HUES48 (cell line): Measurements from ENCODE around the gene ZNF407.
A peak's percentile ranks its signal among the peaks of the same experiment; 100 is the strongest.

Experiments used
- H3K27ac ChIP-seq: one replicate; pipeline ENCODE4 v1.7.0; 2013; ENCODE audit warnings: low read depth, low read length, inconsistent platforms
- H3K27me3 ChIP-seq: 2 replicates; pipeline ENCODE4 v1.6.1; 2013; ENCODE audit warnings: mild to moderate bottlenecking, low read length; ENCODE audit not compliant: control insufficient read depth, insufficient read depth
- H3K36me3 ChIP-seq: 2 replicates; pipeline ENCODE4 v1.6.1; 2013; ENCODE audit warnings: low read length; ENCODE audit not compliant: control insufficient read depth, insufficient read depth
- H3K4me1 ChIP-seq: 2 replicates; pipeline ENCODE4 v1.6.1; 2013; ENCODE audit warnings: mild to moderate bottlenecking, low read length; ENCODE audit not compliant: control insufficient read depth, insufficient read depth
- H3K4me3 ChIP-seq: 2 replicates; pipeline ENCODE4 v1.5.1; 2013; ENCODE audit warnings: mild to moderate bottlenecking, low read depth, low read length
- H3K9ac ChIP-seq: 2 replicates; pipeline ENCODE4 v1.6.1; 2013; ENCODE audit warnings: mild to moderate bottlenecking, low read depth, low read length, moderate library complexity
- H3K9me3 ChIP-seq: 2 replicates; pipeline ENCODE4 v1.6.1; 2013; ENCODE audit warnings: low read length; ENCODE audit not compliant: control insufficient read depth, insufficient read depth

The ZNF407 gene

GRCh38 chr18:74857901-74858300 is 260.2 kb downstream of the ZNF407 start:
- H3K4me1 ChIP-seq = peaks cover 13% of the 10 kb centered on the region; the same call in 1 of the 2 replicates
- no peak overlapping the region for H3K4me3 ChIP-seq

GRCh38 chr18:74861154-74861553 is 263.5 kb downstream of the ZNF407 start:
- H3K9me3 ChIP-seq = no peaks in the 10 kb centered on the region
- no peaks in the 10 kb centered on the region for H3K36me3 ChIP-seq
- no peak overlapping the region for H3K9ac ChIP-seq
- H3K4me1 ChIP-seq = 0 out of 2 replicates have a peak, but pooled peaks cover 2% of the 10 kb centered on the region
- no peak overlapping the region for H3K4me3 ChIP-seq
- no peaks in the 10 kb centered on the region for H3K27me3 ChIP-seq
- no peak overlapping the region for H3K27ac ChIP-seq

More at GRCh38 chr18:74857901-74858300, 260.2 kb downstream of the ZNF407 start:
- Histone ChIP-seq H3K9ac (no peak overlapping the region), H3K27me3 (no peaks in the 10 kb centered on the region), H3K36me3 (no peaks in the 10 kb centered on the region), H3K27ac (no peak overlapping the region), H3K9me3 (no peaks in the 10 kb centered on the region)

GRCh38 chr18:74862094-74862493 is 264.4 kb downstream of the ZNF407 start:
- Histone ChIP-seq H3K27me3 (no peaks in the 10 kb centered on the region), H3K4me3 (no peak overlapping the region), H3K27ac (no peak overlapping the region), H3K36me3 (no peaks in the 10 kb centered on the region), H3K4me1 (no peaks in the 10 kb centered on the region), H3K9me3 (no peaks in the 10 kb centered on the region), H3K9ac (no peak overlapping the region)

- Histone ChIP-seq H3K27ac (no peak overlapping the region), H3K9me3 (no peaks in the 10 kb centered on the region), H3K9ac (no peak overlapping the region), H3K36me3 (no peaks in the 10 kb centered on the region), H3K27me3 (no peaks in the 10 kb centered on the region), H3K4me1 (peaks cover 11% of the 10 kb centered on the region), H3K4me3 (no peak overlapping the region)
Measured at GRCh38 chr18:74866577-74866976, 268.9 kb downstream of the ZNF407 start.

GRCh38 chr18:74868461-74868860 is 270.8 kb downstream of the ZNF407 start:
- no peak overlapping the region for H3K27ac ChIP-seq
- peaks cover 15% of the 10 kb centered on the region for H3K4me1 ChIP-seq
- H3K9me3 ChIP-seq = no peaks in the 10 kb centered on the region
- no peaks in the 10 kb centered on the region for H3K27me3 ChIP-seq
- no peak overlapping the region for H3K4me3 ChIP-seq
- H3K9ac ChIP-seq = no peak overlapping the region
- H3K36me3 ChIP-seq = no peaks in the 10 kb centered on the region

- Histone ChIP-seq H3K9ac (no peak overlapping the region), H3K9me3 (no peaks in the 10 kb centered on the region), H3K27me3 (no peaks in the 10 kb centered on the region), H3K4me3 (no peak overlapping the region), H3K27ac (peak overlapping the region; percentile 29), H3K4me1 (peaks cover 27% of the 10 kb centered on the region), H3K36me3 (no peaks in the 10 kb centered on the region)
Measured at GRCh38 chr18:74869904-74870863, 272.5 kb downstream of the ZNF407 start.

GRCh38 chr18:74870950-74871349 is 273.3 kb downstream of the ZNF407 start:
- Histone ChIP-seq H3K9ac (no peak overlapping the region), H3K36me3 (no peaks in the 10 kb centered on the region), H3K4me3 (no peak overlapping the region), H3K4me1 (peaks cover 27% of the 10 kb centered on the region), H3K27me3 (no peaks in the 10 kb centered on the region), H3K9me3 (no peaks in the 10 kb centered on the region), H3K27ac (no peak overlapping the region)

GRCh38 chr18:74873629-74874028 is 276.0 kb downstream of the ZNF407 start:
- no peaks in the 10 kb centered on the region for H3K27me3 ChIP-seq
- no peaks in the 10 kb centered on the region for H3K9me3 ChIP-seq
- H3K27ac ChIP-seq = no peak overlapping the region
- no peak overlapping the region for H3K4me3 ChIP-seq
- H3K9ac ChIP-seq = no peak overlapping the region
- peaks cover 27% of the 10 kb centered on the region for H3K4me1 ChIP-seq
- no peaks in the 10 kb centered on the region for H3K36me3 ChIP-seq

- peaks cover 27% of the 10 kb centered on the region for H3K4me1 ChIP-seq
- H3K9me3 ChIP-seq = no peaks in the 10 kb centered on the region
- no peak overlapping the region for H3K9ac ChIP-seq
- H3K36me3 ChIP-seq = no peaks in the 10 kb centered on the region
- H3K4me3 ChIP-seq = no peak overlapping the region
- no peaks in the 10 kb centered on the region for H3K27me3 ChIP-seq
- H3K27ac ChIP-seq = no peak overlapping the region
Measured at GRCh38 chr18:74874351-74874750, 276.7 kb downstream of the ZNF407 start.

GRCh38 chr18:74876630-74877243 is 279.1 kb downstream of the ZNF407 start:
- Histone ChIP-seq H3K27ac (no peak overlapping the region), H3K9ac (no peak overlapping the region), H3K4me3 (no peak overlapping the region), H3K9me3 (no peaks in the 10 kb centered on the region), H3K27me3 (no peaks in the 10 kb centered on the region), H3K36me3 (no peaks in the 10 kb centered on the region), H3K4me1 (peaks cover 16% of the 10 kb centered on the region)

GRCh38 chr18:74878267-74878666 is 280.6 kb downstream of the ZNF407 start:
- H3K4me3 ChIP-seq = no peak overlapping the region
- H3K4me1 ChIP-seq = peaks cover 13% of the 10 kb centered on the region
- H3K36me3 ChIP-seq = no peaks in the 10 kb centered on the region
- H3K9ac ChIP-seq = no peak overlapping the region
- no peaks in the 10 kb centered on the region for H3K27me3 ChIP-seq
- no peak overlapping the region for H3K27ac ChIP-seq
- no peaks in the 10 kb centered on the region for H3K9me3 ChIP-seq
